K562 (cell line): ENCODE data around the gene CCSAP. TPM values are rescaled to one million over a fixed set of nuclear protein-coding genes. Genes with fewer than 3 reads are reported as not detected.

Experiments
- ATAC-seq: fragments of 200-7000 bp; cut with Tn5 transposase; 3 replicates; pipeline ENCODE4 v1.9.1; 2020; ENCODE audit warnings: moderate library complexity
- BruUV-seq: library from RNA; stranded (reverse); fragments of 400-500 nt; replicated peaks from 2 replicates; lab custom pipeline; 2021; lab: Mats Ljungman, UMichigan
- CTCF ChIA-PET: fragments of 300-600 bp; formaldehyde crosslinking; extraction: SDS; loops from one replicate; lab custom pipeline; 2021; ENCODE audit warnings: low intra/inter-chr PET ratio; lab: Yijun Ruan, JAX
- POLR2A ChIA-PET: fragments of 300-600, 350-650 bp; sonication (Branson Sonifier 250); formaldehyde crosslinking; extraction: SDS; loops from one replicate; lab custom pipeline; 2021; ENCODE audit warnings: antibody characterized with exemption, inconsistent platforms; lab: Yijun Ruan, JAX
- DNase-seq, 4 experiments: peaks; one replicate each; pipeline versions ENCODE4 v3.0.0 to v3.0.0-alpha.2; 2011 to 2018; ENCODE audit warnings: low spot score in 3 of 4, mixed read lengths in 3 of 4; ENCODE audit errors: extremely low read depth in 1 of 4
- FAIRE-seq: peaks from 2 replicates; lab custom pipeline; 2011; peaks lifted over from hg19 to GRCh38; lab: Jason Lieb, UNC
- H2AFZ ChIP-seq: 2 replicates; pipeline ENCODE4 v1.6.0; 2011; ENCODE audit warnings: low read depth, low read length, control low read depth, inconsistent platforms
- H3K27ac ChIP-seq: fragments of 200-600 bp; 3 replicates; pipeline ENCODE4 v1.8.0; 2011; ENCODE audit warnings: low read depth, mild to moderate bottlenecking, control low read depth, inconsistent platforms, low read length, moderate library complexity, mixed read lengths; ENCODE audit errors: extremely low read depth
- H3K27me3 ChIP-seq, 2 experiments: fragments of 300-600 bp in 1 of 2; 2 replicates in 1 of 2; 3 replicates in 1 of 2; pipeline versions ENCODE4 v1.6.0 to v1.8.0; 2011; ENCODE audit warnings: inconsistent platforms in 2 of 2, low read length in 2 of 2, mild to moderate bottlenecking in 1 of 2, mixed read lengths in 1 of 2, moderate library complexity in 1 of 2; ENCODE audit not compliant: control insufficient read depth in 2 of 2, insufficient read depth in 2 of 2
- H3K36me3 ChIP-seq: fragments of 300-600 bp; 3 replicates; pipeline ENCODE4 v1.8.0; 2011; ENCODE audit warnings: mild to moderate bottlenecking, low read length, inconsistent platforms; ENCODE audit not compliant: control insufficient read depth, insufficient read depth
- H3K4me1 ChIP-seq, 2 experiments: fragments of 200-600 bp in 1 of 2; replicated peaks in 1 of 2; 2 replicates in 1 of 2; 3 replicates in 1 of 2; pipeline versions ENCODE4 v1.5.1 to v1.8.0; 2011; ENCODE audit warnings: inconsistent platforms in 2 of 2, low read length in 2 of 2, mild to moderate bottlenecking in 1 of 2, mixed read lengths in 1 of 2, moderate library complexity in 1 of 2; ENCODE audit not compliant: control insufficient read depth in 2 of 2, insufficient read depth in 2 of 2
- H3K4me2 ChIP-seq: 2 replicates; pipeline ENCODE4 v1.6.1; 2011; ENCODE audit warnings: low read length, control low read depth, inconsistent platforms, mixed read lengths; ENCODE audit not compliant: insufficient read depth
- H3K4me3 ChIP-seq: fragments of 200-600 bp; sonication (generic), shearing (Covaris generic); 2 replicates; pipeline ENCODE4 v1.5.1; 2016; ENCODE audit warnings: control low read depth, inconsistent platforms
- H3K79me2 ChIP-seq: fragments of 200-600 bp; 3 replicates; pipeline ENCODE4 v1.8.0; 2011; ENCODE audit warnings: low read length, inconsistent platforms; ENCODE audit not compliant: control insufficient read depth, insufficient read depth
- H3K9ac ChIP-seq, 2 experiments: 2 replicates each; pipeline versions ENCODE4 v1.6.0 to v1.6.1; 2011; ENCODE audit warnings: low read depth in 2 of 2, low read length in 2 of 2, control low read depth in 1 of 2, inconsistent platforms in 1 of 2, mild to moderate bottlenecking in 1 of 2, mixed read lengths in 1 of 2; ENCODE audit not compliant: insufficient read depth in 1 of 2
- H3K9me1 ChIP-seq: one replicate; pipeline ENCODE4 v1.6.0; 2011; ENCODE audit warnings: inconsistent platforms, mild to moderate bottlenecking, low read length, moderate library complexity; ENCODE audit not compliant: control insufficient read depth, insufficient read depth
- H3K9me3 ChIP-seq: replicated peaks from 2 replicates; pipeline ENCODE4 v1.5.1; 2011; ENCODE audit warnings: low read depth, low read length, inconsistent platforms; ENCODE audit not compliant: control insufficient read depth, insufficient read depth
- H4K20me1 ChIP-seq: replicated peaks from 2 replicates; pipeline ENCODE4 v1.6.1; 2011; ENCODE audit warnings: low read length, inconsistent platforms, mixed read lengths; ENCODE audit not compliant: control insufficient read depth, insufficient read depth
- HOXB6 ChIP-seq: fragments of 250-450 bp; sonication (Bioruptor Pico); IDR thresholded peaks from 2 replicates; pipeline ENCODE4 v1.5.1; 2022; ENCODE audit warnings: mild to moderate bottlenecking, borderline replicate concordance
- ZNF311 ChIP-seq: fragments of 250-450 bp; sonication (Bioruptor Pico); IDR thresholded peaks from 2 replicates; pipeline ENCODE4 v1.4.0; 2020; ENCODE audit warnings: mild to moderate bottlenecking, moderate library complexity
- ZNF717 ChIP-seq: fragments of 250-450 bp; sonication (Bioruptor Pico); IDR thresholded peaks from 2 replicates; pipeline ENCODE4 v1.5.0; 2021
- ZNF778 ChIP-seq: fragments of 450-650 bp; formaldehyde crosslinking; IDR thresholded peaks from 2 replicates; pipeline ENCODE4 v1.4.0; 2020; ENCODE audit warnings: mild to moderate bottlenecking, moderate library complexity
- WGBS: fragments of 100-300 bp; shearing (Covaris generic); methylation state at CpG from one replicate; pipeline ENCODE4 v1.1.6; 2016; ENCODE audit warnings: low coverage, mixed read lengths; ENCODE audit not compliant: insufficient coverage; ENCODE audit errors: missing lambda C conversion rate; 5-methylcytosine and 5-hydroxymethylcytosine counted together
- in situ Hi-C: fragments of 300-500 bp; cut with MboI; formaldehyde crosslinking; loops from 4 replicates; pipeline ENCODE4 v1.15.0; 2018; ENCODE audit warnings: inconsistent platforms, mixed read lengths
- intact Hi-C: fragments of 100-400 bp; cut with micrococcal nuclease; formaldehyde crosslinking; loops from 2 replicates; pipeline ENCODE4 v1.14.2; 2022
- polyA plus RNA-seq, 8 experiments: library from polyadenylated mRNA; depleted of rRNA in 4 of 8; stranded (reverse) in 5 of 8; unstranded in 3 of 8; fragments of >200 nt; fragmentation: Nextera tagmentation in 2 of 8; fragmentation: Illumina TruSeq in 1 of 8; extraction: Ambion mirVana in 2 of 8; extraction: Trizol in 1 of 8; gene quantifications; 2 replicates each; pipeline versions ENCODE4 v1.2.1 to v1.2.3, GENCODE V29; 2011 to 2014; ENCODE audit warnings: inconsistent platforms in 1 of 8, missing spikeins in 1 of 8
- total RNA-seq, 7 experiments: library from RNA; depleted of rRNA in 6 of 7; stranded (reverse); fragments of >200 nt in 6 of 7; fragmentation: Illumina TruSeq in 2 of 7; extraction: Trizol in 2 of 7; gene quantifications; 2 replicates each; pipeline versions ENCODE4 v1.2.1 to v1.2.3, GENCODE V29; 2011 to 2021; ENCODE audit warnings: low replicate concordance in 1 of 7

Gene CCSAP
- total and polyA plus RNA-seq, 9 of the 15 experiments (the other 6 are each of a cell fraction or from before 2014, with no cell fraction given) = 3.6 to 15.9 (median 9.5) TPM

DNA sequence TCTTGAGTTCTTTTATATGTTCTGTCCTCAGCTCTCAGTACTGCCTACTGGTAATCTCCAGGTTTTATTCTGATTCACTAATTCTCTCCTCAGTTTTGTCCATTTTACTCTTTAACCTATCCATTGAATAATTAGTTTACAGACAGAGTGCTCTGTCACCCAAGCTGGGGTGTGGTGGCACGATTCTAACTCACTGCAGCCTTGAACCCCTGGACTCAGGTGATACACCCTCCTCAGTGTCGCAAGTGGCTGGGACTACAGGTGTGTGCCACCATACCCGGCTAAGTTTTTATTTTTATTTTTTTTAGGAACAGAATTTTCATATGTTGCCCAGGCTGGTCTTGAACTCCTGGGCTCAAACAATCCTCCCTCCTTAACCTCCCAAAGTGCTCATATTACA, 58.0 kb downstream of the CCSAP start (continued):
- TF ChIP-seq ZNF311 (CRISPR knock-in tag) = no peak

DNA sequence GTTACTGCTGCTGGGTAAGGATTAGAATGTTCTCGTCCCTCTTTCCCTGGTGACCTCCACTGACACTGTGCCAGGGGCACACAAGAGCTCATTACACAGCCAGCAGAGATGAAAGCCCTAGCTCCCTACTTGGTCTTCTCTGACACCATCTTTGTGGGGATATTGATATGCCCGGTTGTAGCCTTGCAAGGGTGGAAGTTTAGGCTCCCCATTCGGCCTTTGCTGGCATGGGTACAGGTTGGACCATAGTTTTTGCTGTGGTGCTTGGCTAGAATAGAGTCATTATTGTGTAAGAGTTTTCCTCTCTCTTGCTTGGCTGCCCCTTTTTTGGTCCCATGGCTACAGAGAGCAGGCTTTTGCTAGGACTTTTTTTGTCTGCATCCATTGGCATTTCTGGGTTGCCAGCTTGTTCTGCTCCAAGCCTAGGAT, 59.6 kb downstream of the CCSAP start:
- CTCF ChIA-PET = no interaction called here
- FAIRE-seq (no peak), DNase-seq (no peak), ATAC-seq (no peak)
- Histone ChIP-seq H4K20me1 (peaks cover 7% of the 10 kb centered on the region), H3K9ac (no peak overlapping the region), H3K4me3 (no peak overlapping the region), H3K27me3 (no peaks in the 10 kb centered on the region), H3K9me3 (no peaks in the 10 kb centered on the region), H3K4me1 (peaks cover 4 to 30% of the 10 kb centered on the region in 2 experiments; a peak in 3 of 5 replicates), H3K79me2 (peaks cover 78% of the 10 kb centered on the region), H3K9me1 (no peaks in the 10 kb centered on the region), H3K4me2 (no peak overlapping the region), H3K27ac (no peak overlapping the region), H2AFZ (no peak overlapping the region), H3K36me3 (peaks cover 4% of the 10 kb centered on the region; the same call in 2 of the 3 replicates)
- intact Hi-C loops (no loop called here), in situ Hi-C loops (no loop called here)
- POLR2A ChIA-PET = interaction anchor here (0.6 kb wide), 2 partner anchors 147 to 276 kb away, joined by 3 read pairs; no protein-coding TSS in a partner anchor
- BruUV-seq = no TSS peak
- TF ChIP-seq ZNF311 (CRISPR knock-in tag) = no peak
- no peak for TF ChIP-seq ZNF717 (CRISPR knock-in tag)
- no peak for TF ChIP-seq ZNF778
- no peak for TF ChIP-seq HOXB6 (CRISPR knock-in tag)
- WGBS = 87% methylated on average over 3 of the region's 3 CpGs
